Ovary (tissue), 9 donors: ENCODE data around the gene FFAR4. TPM values are rescaled to one million over a fixed set of nuclear protein-coding genes. Genes with fewer than 3 reads are reported as not detected.

Source experiments
- DNase-seq, 5 donors: peaks; one replicate each; pipeline ENCODE4 v3.0.0-alpha.2; 2019 to 2020
- H3K27ac ChIP-seq, 2 donors: fragments of 200-600 bp; one replicate each; pipeline versions ENCODE4 v1.5.1 to v1.8.0; 2019 to 2022
- H3K27me3 ChIP-seq: fragments of 200-600 bp; one replicate; pipeline ENCODE4 v1.8.0; 2022
- H3K36me3 ChIP-seq: fragments of 200-600 bp; sonication (generic); one replicate; pipeline ENCODE4 v1.5.1; 2019
- H3K4me1 ChIP-seq: one replicate; pipeline ENCODE4 v1.8.1; 2013; ENCODE audit warnings: mild to moderate bottlenecking, moderate library complexity; ENCODE audit not compliant: insufficient read depth
- H3K4me3 ChIP-seq: fragments of 200-600 bp; sonication (generic); one replicate; pipeline ENCODE4 v1.5.1; 2017
- H3K9me3 ChIP-seq, 2 donors: fragments of 200-600 bp in 1 of 2; sonication (generic) in 1 of 2; one replicate each; pipeline versions ENCODE4 v1.5.1 to v1.8.1; 2013 to 2019; ENCODE audit warnings: mild to moderate bottlenecking in 1 of 2, moderate library complexity in 1 of 2
- EP300 ChIP-seq: sonication (generic); formaldehyde crosslinking; IDR thresholded peaks from one replicate; pipeline ENCODE4 v1.6.1; 2017; ENCODE audit warnings: antibody characterized with exemption
- POLR2A ChIP-seq: fragments of 450-650 bp; IDR thresholded peaks from one replicate; pipeline ENCODE4 v1.6.1; 2017; ENCODE audit warnings: antibody characterized with exemption, mild to moderate bottlenecking, moderate library complexity
- WGBS, 3 donors: extraction: QIAGEN DNeasy Blood & Tissue Kit in 1 of 3; methylation state at CpG; one replicate each; pipeline versions ENCODE4 v1.1.5 to v1.1.7; 2013 to 2017; 5-methylcytosine and 5-hydroxymethylcytosine counted together
- intact Hi-C, 4 donors: fragments of 100-400 bp; cut with DNase I; formaldehyde crosslinking; loops; one replicate each; pipeline versions ENCODE4 v1.11.0 to v1.15.1; 2022 to 2023
- polyA plus RNA-seq, 2 donors: library from polyadenylated mRNA; stranded (reverse); fragments of 200-250 nt in 1 of 2; fragments of 350-450 nt in 1 of 2; fragmentation: Illumina TruSeq in 1 of 2; extraction: RNeasy Lipid Tissue Mini Kit (QIAGEN cat#74804) in 1 of 2; gene quantifications; one replicate each; pipeline ENCODE4 v1.2.3, GENCODE V29; 2013 to 2014
- total RNA-seq, 7 donors: library from RNA; depleted of rRNA in 2 of 7; stranded (reverse); fragments of >200 nt in 2 of 7; fragmentation: NEBNext Ultra II Directional in 3 of 7; extraction: Animal tissue kit (Norgen Biotek cat#: 25700) in 3 of 7; gene quantifications; one replicate each; pipeline versions ENCODE4 v1.1.0 to v1.2.4, GENCODE V29; 2016 to 2023
- TF ChIP-seq, protein P1 (sequence below), 3 donors: fragments of 450-650 bp in 2 of 3; fragments of 200-600 bp in 1 of 3; IDR thresholded peaks; one replicate each; pipeline versions ENCODE4 v1.5.1 to v1.8.0; 2016 to 2022; ENCODE audit warnings: antibody characterized with exemption in 3 of 3, mild to moderate bottlenecking in 1 of 3
- donor health status: DM: no; HTN: no; CAD: no; lungs with moderate emphysema.
- donor health status: DM: no; HTN: no; CAD: no.
- donor health status: Bipolar disorder and iron deficiency.
- donor health status: DM: yes; HTN: yes; CAD: no.
- donor health status: DM: no; HTN: no; CAD: no.
- donor health status: DM: yes; HTN: yes; CAD: no.

FFAR4 gene
- total and polyA plus RNA-seq, 9 donors = 0.07 to 3.7 (median 0.28) TPM; not detected in 4

DNA sequence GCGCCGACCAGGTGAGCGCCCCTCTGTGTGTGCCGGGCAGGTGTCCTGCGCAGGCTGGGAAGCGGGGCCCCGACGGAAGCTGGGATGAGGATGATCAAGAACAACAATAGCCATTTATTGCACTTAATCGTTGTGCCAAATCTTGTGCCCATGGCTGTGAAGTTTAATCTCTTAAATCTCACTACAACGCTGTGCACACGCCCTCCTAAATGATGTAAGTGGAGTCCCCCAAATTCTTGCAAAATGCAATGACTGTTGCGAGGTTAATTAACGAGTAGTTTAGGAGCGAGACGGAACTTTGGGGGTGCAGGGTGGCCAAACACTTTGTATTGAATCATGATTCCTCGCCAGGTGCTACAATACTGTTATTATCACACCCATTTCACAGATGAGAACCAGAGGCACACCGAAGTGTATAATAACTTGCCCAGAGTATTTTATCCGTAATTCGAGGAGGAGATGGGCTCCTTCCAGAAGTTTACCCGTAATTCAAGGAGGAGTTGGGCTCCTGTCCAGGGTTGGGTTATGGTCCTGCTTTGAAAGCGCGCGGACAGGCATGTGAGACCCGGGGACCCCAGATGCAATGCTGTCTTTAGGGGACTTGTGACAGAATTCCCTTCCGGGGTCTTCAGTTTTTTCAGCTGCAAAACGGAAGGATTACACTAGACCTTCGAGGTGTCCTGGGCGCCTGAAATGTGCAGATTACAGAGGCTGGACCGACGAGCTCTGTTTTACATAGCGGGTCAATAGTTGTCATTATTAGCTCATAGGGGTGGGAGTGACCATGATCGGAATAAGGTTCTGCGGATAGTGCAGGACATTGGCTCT lies 1.0 kb downstream of the FFAR4 start:
- H3K27ac ChIP-seq = no peak overlapping the region
- H3K4me1 ChIP-seq = no peaks in the 10 kb centered on the region
- 8 to 18% (median 15%) methylated on average over 33 of the region's 33 CpGs for WGBS, 3 donors
- TF ChIP-seq, protein P1, sequence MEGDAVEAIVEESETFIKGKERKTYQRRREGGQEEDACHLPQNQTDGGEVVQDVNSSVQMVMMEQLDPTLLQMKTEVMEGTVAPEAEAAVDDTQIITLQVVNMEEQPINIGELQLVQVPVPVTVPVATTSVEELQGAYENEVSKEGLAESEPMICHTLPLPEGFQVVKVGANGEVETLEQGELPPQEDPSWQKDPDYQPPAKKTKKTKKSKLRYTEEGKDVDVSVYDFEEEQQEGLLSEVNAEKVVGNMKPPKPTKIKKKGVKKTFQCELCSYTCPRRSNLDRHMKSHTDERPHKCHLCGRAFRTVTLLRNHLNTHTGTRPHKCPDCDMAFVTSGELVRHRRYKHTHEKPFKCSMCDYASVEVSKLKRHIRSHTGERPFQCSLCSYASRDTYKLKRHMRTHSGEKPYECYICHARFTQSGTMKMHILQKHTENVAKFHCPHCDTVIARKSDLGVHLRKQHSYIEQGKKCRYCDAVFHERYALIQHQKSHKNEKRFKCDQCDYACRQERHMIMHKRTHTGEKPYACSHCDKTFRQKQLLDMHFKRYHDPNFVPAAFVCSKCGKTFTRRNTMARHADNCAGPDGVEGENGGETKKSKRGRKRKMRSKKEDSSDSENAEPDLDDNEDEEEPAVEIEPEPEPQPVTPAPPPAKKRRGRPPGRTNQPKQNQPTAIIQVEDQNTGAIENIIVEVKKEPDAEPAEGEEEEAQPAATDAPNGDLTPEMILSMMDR (IDR thresholded peaks at IDR 0.05) = no peak
- no peak for TF ChIP-seq EP300
- no peak for TF ChIP-seq POLR2A
- H3K4me3 ChIP-seq = no peak overlapping the region
- intact Hi-C loops = no loop called here
- H3K9me3 ChIP-seq = no peaks in the 10 kb centered on the region
- DNase-seq = no peak
- no peaks in the 10 kb centered on the region for H3K27me3 ChIP-seq
- H3K36me3 ChIP-seq = no peaks in the 10 kb centered on the region

DNA sequence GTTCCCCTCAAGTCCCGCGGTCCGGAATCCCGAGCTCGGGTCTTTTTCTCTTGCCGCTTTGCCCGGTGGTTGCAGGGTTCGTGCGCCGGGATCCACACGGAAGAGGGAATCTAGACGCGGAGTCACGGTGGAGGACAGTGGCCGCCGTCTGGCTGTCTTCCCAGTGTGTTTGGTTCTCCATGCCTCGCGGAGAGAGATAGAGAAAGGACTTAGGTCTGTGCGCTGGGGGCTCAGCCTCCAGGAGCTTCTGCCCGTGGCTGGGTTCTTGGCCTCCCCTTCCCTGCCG lies 1.6 kb downstream of the FFAR4 start:
- intact Hi-C loops = no loop called here
- Histone ChIP-seq H3K27ac (no peak overlapping the region), H3K36me3 (no peaks in the 10 kb centered on the region), H3K9me3 (no peaks in the 10 kb centered on the region), H3K4me3 (no peak overlapping the region), H3K4me1 (no peaks in the 10 kb centered on the region), H3K27me3 (no peaks in the 10 kb centered on the region)
- no peak for DNase-seq
- WGBS, 3 donors = 2 to 7% (median 3%) methylated on average over 21 of the region's 21 CpGs
- TF ChIP-seq, protein P1 (IDR thresholded peaks at IDR 0.05) = no peak
- no peak for TF ChIP-seq EP300
- no peak for TF ChIP-seq POLR2A

DNA sequence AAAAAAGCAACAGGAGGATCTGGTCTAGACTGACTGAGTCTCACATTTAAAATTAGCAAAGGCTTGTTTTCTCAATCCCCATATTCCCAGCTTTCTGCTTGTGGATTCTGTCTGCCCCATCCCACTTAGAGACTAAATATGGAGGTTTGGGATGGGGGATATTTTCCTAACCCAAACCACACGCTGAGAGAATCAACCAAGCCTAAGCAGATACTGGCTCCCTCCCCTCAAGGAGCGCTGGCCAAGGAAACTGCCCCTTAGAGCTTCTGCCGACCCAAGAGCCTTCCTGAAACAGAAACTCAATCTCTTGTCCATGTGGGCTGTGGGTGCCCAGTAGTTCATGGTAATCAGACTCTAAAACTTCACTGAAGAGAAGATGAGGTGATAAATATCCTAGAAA lies 3.9 kb downstream of the FFAR4 start:
- 18 to 43% (median 20%) methylated on average over 3 of the region's 3 CpGs for WGBS, 3 donors
- TF ChIP-seq, protein P1 (IDR thresholded peaks at IDR 0.05) = no peak
- TF ChIP-seq EP300 = no peak
- no peak for TF ChIP-seq POLR2A
- Histone ChIP-seq H3K27me3 (no peaks in the 10 kb centered on the region), H3K36me3 (no peaks in the 10 kb centered on the region), H3K4me3 (no peak overlapping the region), H3K4me1 (no peaks in the 10 kb centered on the region), H3K9me3 (no peaks in the 10 kb centered on the region), H3K27ac (no peak overlapping the region)
- intact Hi-C loops = no loop called here
- DNase-seq = no peak

DNA sequence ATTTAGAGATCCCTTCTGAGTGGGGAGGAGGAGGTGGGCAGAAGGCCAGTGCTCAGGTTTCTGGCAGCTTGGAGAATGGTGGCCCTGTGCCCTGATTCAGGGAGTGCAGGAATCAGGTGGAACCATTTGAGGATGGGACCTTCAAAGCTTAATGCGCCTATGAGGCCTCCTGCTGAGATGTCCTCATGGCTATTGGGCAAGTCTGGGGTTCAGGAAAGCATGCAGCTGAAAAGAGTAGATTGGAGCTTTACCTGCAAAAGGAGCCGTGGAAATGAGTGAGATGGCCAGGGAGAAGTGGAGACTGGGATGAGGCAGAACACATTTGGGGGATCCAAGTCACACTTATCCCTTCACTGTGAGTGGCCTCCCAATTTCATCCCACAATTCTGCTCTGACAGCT lies 6.1 kb downstream of the FFAR4 start:
- Histone ChIP-seq H3K9me3 (no peaks in the 10 kb centered on the region), H3K4me1 (no peaks in the 10 kb centered on the region), H3K4me3 (no peak overlapping the region), H3K27ac (no peak overlapping the region), H3K27me3 (no peaks in the 10 kb centered on the region), H3K36me3 (no peaks in the 10 kb centered on the region)
- TF ChIP-seq POLR2A (no peak), EP300 (no peak)
- TF ChIP-seq, protein P1 (IDR thresholded peaks at IDR 0.05) = no peak
- no peak for DNase-seq
- intact Hi-C loops = no loop called here
- 46 to 95% (median 87%) methylated on average over 2 of the region's 2 CpGs for WGBS, 3 donors
